22Rv1 (cell line): Measurements from ENCODE around the gene ANP32D.
"Not testable (repeated sequence)": the region's sequence is repeated elsewhere in the genome, so short reads cannot be mapped to it uniquely, and the experiment has no call there.

Experiments used
- H3K27ac ChIP-seq: fragments of 450-650 bp; 2 replicates; pipeline ENCODE4 v1.5.1; 2017
- CTCF ChIP-seq: fragments of 450-650 bp; IDR thresholded peaks from 2 replicates; pipeline ENCODE4 v1.5.1; 2017; ENCODE audit warnings: mild to moderate bottlenecking
- ZFX ChIP-seq: fragments of 450-650 bp; IDR thresholded peaks from 2 replicates; pipeline ENCODE4 v1.6.1; 2017; ENCODE audit warnings: antibody characterized with exemption, borderline replicate concordance

ANP32D gene

GRCh38 chr12:48482198-48482597 lies 9.8 kb downstream of the ANP32D start, which contains the start of gene C12orf54:
C12orf54 (plus strand) TSS chr12:48482498; CDS start chr12:48483297, 799 bp downstream.
- TF ChIP-seq CTCF (no peak), ZFX (no peak)
- H3K27ac ChIP-seq: no peak within 1 kb of the TSS

- H3K27ac ChIP-seq: no peak overlapping the region
- TF ChIP-seq ZFX (no peak), CTCF (no peak)
Observed at GRCh38 chr12:48482930-48483329, 10.6 kb downstream of the ANP32D start.

GRCh38 chr12:48486261-48486660 lies 13.9 kb downstream of the ANP32D start:
- TF ChIP-seq CTCF (no peak), ZFX (no peak)
- no peak overlapping the region for H3K27ac ChIP-seq

GRCh38 chr12:48486679-48487078 lies 14.3 kb downstream of the ANP32D start:
- H3K27ac ChIP-seq: no peak overlapping the region
- TF ChIP-seq ZFX: no peak
- TF ChIP-seq CTCF: no peak

- no peak overlapping the region for H3K27ac ChIP-seq
- TF ChIP-seq ZFX: no peak
- no peak for TF ChIP-seq CTCF
Observed at GRCh38 chr12:48489012-48489411, 16.7 kb downstream of the ANP32D start.

- not testable (repeated sequence) for H3K27ac ChIP-seq
Observed at GRCh38 chr12:48489456-48489855, 17.1 kb downstream of the ANP32D start.

GRCh38 chr12:48500281-48500680 lies 27.9 kb downstream of the ANP32D start:
- H3K27ac ChIP-seq: not testable (repeated sequence)

- H3K27ac ChIP-seq: not testable (repeated sequence)
Observed at GRCh38 chr12:48506836-48507235, 34.5 kb downstream of the ANP32D start.

- H3K27ac ChIP-seq: no peak overlapping the region
- TF ChIP-seq ZFX (no peak), CTCF (no peak)
Observed at GRCh38 chr12:48508987-48509386, 36.6 kb downstream of the ANP32D start.
